ENCODE results near the gene SUSD4.

SUSD4 gene

DNA sequence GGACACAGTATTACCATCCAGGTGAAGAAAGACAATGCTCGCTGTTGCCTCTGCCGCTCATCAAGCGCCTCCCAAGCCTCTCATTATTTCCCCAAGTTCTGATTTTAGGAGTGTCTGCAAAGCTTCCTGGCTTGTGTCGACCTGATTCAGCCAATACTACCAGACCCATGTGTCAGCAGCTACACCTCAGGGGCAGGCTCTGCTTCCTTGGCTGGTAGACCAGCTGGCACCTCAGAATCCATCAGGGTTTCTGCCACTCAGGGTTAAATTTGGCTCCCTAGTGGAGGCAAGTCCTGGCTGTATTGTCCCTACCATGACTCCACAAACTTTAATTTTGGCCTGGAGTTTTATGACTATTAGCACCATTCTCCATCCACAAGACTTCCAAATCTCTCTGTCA, 35.4 kb downstream of the SUSD4 start:
- DNase-seq, result no peak

GRCh38 chr1:223326776-223327175, 37.2 kb downstream of the SUSD4 start:
- no peak for DNase-seq

DNA sequence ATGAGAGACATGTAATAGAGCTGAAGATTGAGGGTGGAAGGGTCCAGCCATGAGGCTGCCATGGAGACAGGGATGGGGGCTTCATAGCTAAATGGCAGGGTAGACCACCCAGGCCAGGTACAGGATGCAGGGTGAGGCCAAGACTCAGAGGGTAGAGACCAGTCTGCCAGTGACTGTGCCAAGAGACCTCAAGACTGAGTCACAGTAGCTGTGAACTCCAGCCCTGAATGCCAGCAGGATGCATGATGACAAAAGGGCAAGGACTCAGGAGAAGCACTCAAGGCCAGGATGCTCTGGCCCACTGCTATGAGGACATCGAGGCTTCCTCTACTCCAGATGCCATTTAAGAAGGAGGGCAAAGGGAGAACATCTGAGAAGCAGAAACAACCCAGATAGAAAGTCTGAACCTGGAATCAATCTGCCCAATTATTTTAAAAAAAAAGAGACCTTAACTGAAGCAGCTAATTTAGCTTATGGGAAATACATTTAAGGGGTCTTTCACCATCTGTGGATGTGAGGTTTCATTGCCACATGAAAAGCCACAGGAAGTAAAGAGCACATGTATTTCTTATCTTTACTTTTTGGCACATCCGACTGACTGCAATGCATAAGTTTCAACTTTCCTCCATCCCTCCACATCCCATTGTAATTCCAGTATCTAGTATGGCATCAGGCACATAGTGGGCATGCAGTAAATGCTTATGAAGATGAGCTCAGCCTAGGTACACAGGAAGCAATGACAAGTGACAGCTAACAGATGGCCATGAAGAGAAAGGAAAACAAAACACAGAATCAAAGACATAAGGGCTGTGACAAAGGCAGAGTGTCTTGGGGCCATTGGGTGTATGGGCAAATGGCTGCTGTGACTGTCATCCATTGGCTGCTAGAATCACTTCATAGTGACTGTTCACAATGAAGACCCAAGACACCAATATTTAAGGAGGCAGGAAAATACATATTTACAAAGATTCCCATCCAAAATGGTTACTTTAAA, 40.2 kb downstream of the SUSD4 start:
- DNase-seq, result no peak

DNA sequence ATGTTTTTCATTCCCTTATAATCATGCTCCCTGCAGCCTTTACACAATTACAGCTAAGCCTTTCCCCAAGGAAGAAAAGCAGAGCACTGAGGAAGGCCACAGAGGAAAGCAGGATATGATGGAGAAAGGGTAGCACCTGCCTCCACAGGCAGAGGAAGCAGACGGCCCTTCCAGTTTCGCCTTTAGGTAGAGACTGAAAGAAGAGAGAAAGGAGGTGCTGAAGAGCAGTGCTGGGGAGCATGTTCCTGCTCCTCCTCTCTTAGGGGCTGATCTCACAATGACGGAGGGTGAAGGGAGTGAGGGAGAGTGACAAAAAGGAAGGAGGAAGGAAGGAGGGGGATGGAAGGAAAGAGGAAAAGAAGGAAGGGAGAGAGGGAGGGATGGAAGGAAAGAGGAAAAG, 41.1 kb downstream of the SUSD4 start:
- DNase-seq, result no peak

DNA sequence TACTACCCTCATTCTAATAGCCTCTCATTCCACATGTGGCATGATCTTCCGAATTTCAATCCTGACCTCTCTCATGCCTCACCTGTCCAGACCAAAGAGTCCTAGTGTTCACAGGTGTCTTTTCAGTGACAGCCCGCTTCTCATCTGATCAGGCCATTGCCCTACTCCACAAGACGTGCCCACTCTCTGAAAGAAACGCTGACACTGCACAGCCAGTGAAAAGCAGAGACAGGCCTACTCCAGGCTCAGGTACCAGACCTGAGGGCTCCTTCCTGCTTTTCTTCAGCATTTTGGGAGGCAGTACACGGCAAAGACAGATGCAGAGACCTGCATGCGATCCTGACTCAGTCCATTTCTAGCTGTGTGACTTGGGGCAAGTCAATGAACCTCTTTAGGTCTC, 43.0 kb downstream of the SUSD4 start:
- no peak for DNase-seq

DNA sequence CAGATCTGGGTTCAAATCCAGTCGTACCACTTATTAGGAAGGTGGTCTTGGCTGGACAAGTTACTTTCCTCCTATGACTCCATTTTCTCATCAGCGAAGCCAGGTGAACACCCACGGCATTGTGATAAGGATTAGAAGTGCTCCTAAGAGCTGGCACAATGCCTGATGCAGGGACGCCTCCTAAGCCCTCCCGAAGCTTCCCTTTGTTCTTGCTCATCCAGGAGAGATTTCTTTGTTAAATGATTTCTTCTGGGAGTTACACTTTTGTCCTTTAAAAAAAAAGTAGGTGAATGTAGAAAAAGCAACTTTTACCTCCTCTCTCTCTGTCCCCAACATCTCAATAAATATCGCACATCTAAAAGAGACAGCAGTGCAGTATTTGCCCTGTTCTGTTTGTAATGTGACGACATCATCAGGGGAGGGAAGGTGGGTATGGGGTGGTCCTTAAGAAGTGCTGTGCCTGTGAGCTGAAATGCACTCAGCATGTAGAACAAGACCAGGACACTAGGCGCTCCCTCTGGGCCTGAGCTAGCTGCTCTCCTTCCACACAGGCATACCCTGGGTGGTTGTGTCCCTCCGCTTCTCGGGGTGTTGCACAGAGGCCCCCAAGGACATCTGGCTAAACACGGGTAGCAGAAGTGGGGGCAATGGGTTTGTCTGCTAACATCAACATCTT, 43.9 kb downstream of the SUSD4 start:
- DNase-seq, result no peak

DNA sequence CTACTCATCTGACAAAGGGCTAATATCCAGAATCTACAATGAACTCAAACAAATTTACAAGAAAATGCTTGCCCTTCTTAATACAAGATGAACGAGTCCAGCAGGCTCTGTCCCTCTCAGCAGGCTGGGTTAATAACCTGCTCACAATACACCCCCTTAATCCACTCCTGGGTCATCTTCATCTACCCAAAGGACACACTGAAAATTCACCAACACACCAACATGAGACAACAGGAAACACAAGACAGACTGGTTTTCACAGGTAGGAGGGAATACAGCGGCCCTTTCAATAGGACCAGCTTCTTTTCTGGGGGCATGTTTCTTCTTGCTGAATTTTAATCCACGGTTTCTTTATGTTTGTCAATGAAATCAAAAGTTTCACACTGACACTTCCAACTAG, 44.6 kb downstream of the SUSD4 start:
- no peak for DNase-seq

GRCh38 chr1:223316082-223316481, 47.9 kb downstream of the SUSD4 start:
- DNase-seq, result no peak

- DNase-seq, result no peak
Observed at GRCh38 chr1:223315665-223316064, 48.3 kb downstream of the SUSD4 start.

GRCh38 chr1:223313415-223313754, 50.6 kb downstream of the SUSD4 start:
- DNase-seq, result no peak

- DNase-seq, result no peak
Observed at GRCh38 chr1:223312705-223313414, 51.1 kb downstream of the SUSD4 start.

DNA sequence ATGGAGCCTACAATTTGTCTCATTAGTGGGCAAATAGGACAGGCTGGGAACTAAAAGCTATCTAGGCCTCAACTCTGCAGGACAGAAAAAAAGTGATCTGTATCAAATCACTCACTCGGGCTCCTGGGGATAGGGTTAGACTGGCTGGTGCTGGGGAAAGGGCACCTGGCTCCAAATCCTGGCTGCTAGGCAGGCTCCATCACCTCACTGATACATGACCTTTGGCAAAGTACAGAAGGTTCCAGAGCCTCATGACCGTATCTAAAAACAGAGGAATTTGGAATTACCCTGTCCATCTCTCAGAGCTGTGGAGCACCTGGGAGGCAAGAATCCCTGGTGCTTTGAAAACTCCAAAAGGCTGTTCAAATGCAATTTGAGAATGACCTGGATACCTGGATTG, 51.7 kb downstream of the SUSD4 start:
- no peak for DNase-seq

GRCh38 chr1:223311826-223312225, 52.1 kb downstream of the SUSD4 start:
- no peak for DNase-seq

DNA sequence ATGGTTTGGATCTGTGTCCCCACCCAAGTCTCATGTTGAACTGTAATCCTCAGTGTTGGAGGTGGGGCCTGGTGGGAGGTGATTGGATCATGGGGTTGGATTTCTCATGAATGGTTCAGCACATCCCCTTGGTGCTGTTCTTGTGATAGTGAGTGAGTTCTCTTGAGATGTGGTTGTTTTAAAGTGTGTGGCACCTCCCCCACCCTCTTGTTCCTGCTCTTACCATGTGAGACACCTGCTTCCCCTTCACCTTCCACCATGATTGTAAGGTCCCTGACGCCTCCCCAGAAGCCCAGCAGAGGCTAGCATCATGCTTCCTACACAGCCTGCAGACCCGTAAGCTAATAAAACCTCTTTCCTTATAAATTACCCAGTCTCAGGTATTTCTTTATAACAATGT, 55.8 kb downstream of the SUSD4 start:
- DNase-seq, result no peak

DNA sequence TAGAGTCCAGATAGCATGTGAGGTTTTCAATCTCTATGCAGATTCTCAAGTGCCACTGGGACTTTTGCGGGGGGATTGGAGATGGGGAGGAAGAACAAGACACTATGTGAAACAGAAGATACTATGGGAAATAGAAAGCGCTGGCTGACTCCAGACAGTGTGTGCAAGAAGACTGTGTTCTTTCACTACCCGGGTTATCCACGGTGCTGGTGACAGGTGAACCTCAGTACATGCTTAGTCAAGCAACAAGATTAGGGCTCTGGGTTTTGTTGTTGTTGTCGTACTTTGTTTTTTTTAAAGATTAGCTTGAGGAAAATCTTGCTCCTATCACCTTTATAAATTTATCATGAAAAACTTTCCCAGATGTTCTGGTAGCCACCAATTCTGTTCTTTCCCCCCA, 56.4 kb downstream of the SUSD4 start:
- DNase-seq, result no peak

DNA sequence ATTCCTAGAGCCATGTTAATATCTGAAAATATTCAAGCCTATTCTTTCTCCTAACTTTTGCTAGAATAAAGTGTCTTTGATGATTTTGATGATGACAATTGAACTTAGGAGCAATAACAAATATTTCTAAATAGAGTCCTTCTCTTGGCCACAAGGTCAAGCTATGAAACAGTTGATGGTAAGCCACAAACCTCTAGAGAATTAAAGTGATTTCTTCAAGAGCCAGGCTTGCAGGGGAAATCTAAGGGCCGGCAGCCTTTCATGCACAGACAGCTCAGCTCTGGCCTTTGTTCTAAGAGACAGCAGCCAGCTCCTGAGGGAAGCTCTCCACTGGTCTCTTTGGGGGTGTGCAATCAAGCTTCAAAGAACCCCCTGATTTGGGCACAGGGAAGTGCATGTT, 59.0 kb downstream of the SUSD4 start:
- no peak for DNase-seq

GRCh38 chr1:223301371-223301770, 62.6 kb downstream of the SUSD4 start:
- no peak for DNase-seq

DNA sequence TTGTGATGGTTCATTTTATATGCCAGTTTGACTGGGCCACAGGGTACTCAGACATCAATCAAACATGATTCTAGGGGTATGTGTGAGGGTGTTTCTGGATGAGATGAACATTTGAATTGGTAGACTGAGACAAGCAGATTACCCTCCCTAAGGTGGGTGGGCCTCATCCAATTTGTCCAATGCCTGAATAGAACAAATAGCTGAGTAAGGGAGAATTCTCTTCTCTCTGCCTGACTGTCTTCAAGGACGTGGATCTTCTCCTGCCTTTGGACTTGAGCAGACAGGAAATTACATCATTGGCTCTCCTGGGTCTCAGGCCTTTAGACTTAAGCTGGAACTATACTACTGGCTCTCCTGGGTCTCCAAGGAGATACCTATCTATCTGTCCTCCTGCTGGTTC, 64.4 kb downstream of the SUSD4 start:
- DNase-seq, result no peak

GRCh38 chr1:223298701-223299100, 65.3 kb downstream of the SUSD4 start:
- no peak for DNase-seq

DNA sequence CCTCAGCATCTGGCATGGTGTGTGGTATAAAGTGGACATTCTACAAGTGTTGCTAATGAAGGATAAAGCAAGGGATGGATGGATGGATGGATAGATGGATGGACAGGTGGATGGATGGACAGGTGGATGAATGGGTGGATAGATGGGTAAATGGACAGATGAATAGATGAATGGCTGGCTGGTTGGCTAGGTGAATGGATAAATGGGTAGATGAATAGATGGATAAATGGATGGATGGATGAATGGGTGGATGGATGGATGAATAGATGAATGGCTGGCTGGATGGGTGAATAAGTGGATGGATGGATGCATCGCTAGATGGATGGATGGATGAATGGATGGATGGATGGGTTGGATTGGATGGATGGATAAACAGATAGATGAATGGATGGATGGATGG, 66.2 kb downstream of the SUSD4 start:
- no peak for DNase-seq

DNA sequence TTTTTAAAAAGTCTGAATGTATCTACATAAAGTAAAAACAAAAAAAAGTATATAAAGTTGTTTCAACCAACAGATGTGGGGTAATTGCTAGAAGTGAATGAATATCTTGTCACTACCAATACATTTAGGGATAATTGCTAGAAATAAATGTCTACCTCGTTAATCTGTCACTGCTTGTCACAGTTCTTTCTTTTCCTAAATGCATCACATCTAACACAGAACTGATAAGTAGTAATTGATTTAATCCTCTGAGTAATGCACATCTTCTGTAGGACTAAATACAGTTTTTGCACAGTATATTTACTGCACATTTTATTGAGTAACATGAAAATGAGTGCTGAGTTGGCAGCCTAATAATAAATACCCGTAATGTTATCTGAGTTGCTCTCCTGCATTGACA, 72.2 kb downstream of the SUSD4 start:
- no peak for DNase-seq

DNA sequence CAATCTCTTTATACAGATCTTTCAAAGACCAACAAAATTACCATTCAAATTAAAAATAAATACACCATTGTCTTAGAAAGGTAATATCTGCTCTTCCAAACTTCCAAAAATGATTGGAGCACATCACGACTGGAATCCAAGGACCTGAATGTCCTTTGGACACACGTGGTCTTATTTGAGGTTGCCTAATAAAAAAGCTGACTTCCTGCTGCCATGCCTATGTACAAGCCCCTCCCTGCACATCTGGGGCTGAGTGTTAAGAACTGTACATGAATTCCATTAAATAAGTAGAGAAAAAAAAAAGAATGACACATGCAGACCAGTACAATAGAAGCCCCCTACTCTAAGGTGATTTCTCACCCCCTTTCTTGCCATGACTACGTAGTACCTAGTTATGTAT, 73.6 kb downstream of the SUSD4 start:
- DNase-seq, result no peak

DNA sequence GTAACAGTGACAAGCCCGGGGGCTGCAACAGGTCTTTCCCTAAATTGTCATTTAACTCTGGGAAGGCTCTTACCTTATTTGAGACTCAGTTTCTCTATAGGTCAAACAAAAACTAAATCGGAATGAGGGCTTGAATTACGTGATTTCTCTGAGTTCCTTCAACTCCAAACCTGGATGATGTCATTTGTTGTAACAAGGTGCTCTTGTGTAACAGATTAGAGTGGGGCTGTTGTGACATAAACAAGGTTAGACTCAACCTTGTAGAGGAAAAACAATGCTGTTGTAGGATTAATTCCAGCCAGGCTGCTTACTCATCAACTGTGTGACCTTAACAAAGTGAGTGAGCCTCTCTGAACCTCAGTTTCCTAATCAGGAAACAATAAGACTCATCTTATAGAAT, 74.4 kb downstream of the SUSD4 start:
- DNase-seq, result no peak

DNA sequence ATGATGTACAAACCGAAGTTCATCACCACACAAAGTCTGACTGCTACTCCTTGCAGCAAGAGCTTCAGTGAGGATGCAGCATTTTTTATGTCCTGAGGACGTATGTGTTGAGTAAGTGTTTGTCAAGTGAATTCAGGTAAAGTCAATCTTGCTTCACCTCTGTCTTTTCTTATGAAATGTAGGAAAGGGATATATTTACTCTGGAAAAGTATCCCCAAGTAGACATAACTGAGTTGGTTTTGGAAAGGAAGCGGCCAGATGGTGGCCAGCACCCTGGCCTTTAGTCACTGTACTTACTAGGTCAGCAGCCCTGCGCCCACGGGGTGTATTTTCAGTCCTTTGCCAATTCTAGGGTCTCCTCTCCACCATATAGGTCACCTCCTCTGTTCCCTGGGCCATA, 75.2 kb downstream of the SUSD4 start:
- DNase-seq, result no peak

All from activated CD8-positive, alpha-beta memory T cell treated with anti-CD3 and anti-CD28 coated beads, Interleukin-2, amount 50 U/mL, for 4 hours (primary cell).